B cell (primary cell): ENCODE measurements around the gene XRCC4. TPM values are rescaled to one million over a fixed set of nuclear protein-coding genes. Genes with fewer than 3 reads are reported as not detected.

ENCODE experiments used
- ATAC-seq: fragments of 200-7000 bp; cut with Tn5 transposase; one replicate; pipeline ENCODE4 v1.10.0; 2021; ENCODE audit warnings: low read depth, mild to moderate bottlenecking, moderate number of reproducible peaks, moderate library complexity
- CTCF ChIA-PET: fragments of 350-600 bp; sonication (Branson Sonifier 250); formaldehyde crosslinking; loops from one replicate; lab custom pipeline; 2021; ENCODE audit warnings: antibody characterized with exemption, inconsistent platforms; lab: Charles Lee
- POLR2A ChIA-PET: fragments of 350-600 bp; sonication (Branson Sonifier 250); formaldehyde crosslinking; loops from one replicate; lab custom pipeline; 2021; ENCODE audit warnings: antibody characterized with exemption; lab: Charles Lee
- DNase-seq: peaks from one replicate; pipeline ENCODE4 v3.0.0; 2013
- H2AFZ ChIP-seq: 2 replicates; pipeline ENCODE4 v1.6.1; 2012; ENCODE audit warnings: mild to moderate bottlenecking, low read depth, low read length; ENCODE audit not compliant: insufficient read depth, poor library complexity, severe bottlenecking
- H3K27ac ChIP-seq, 2 donors: 1 replicate in 1 of 2; 2 replicates in 1 of 2; pipeline ENCODE4 v1.5.1; 2012 to 2013; ENCODE audit warnings: low read length in 2 of 2, mild to moderate bottlenecking in 2 of 2, moderate library complexity in 1 of 2
- H3K27me3 ChIP-seq, 4 experiments: fragments of 200-600 bp in 1 of 4; sonication (generic) in 1 of 4; replicated peaks in 1 of 4; 1 replicate in 2 of 4; 2 replicates in 2 of 4; pipeline versions ENCODE4 v1.6.1 to v1.7.0; 2013 to 2016; ENCODE audit warnings: low read length in 3 of 4, mild to moderate bottlenecking in 2 of 4, mixed read lengths in 1 of 4, moderate library complexity in 1 of 4; ENCODE audit not compliant: insufficient read depth in 4 of 4, control insufficient read depth in 3 of 4; ENCODE audit errors: control extremely low read depth in 1 of 4
- H3K36me3 ChIP-seq, 2 experiments: replicated peaks in 1 of 2; 1 replicate in 1 of 2; 2 replicates in 1 of 2; pipeline versions ENCODE4 v1.6.1 to v1.7.1; 2013; ENCODE audit warnings: low read length in 1 of 2; ENCODE audit not compliant: insufficient read depth in 2 of 2, control insufficient read depth in 1 of 2; ENCODE audit errors: control extremely low read depth in 1 of 2, extremely low read depth in 1 of 2
- H3K4me1 ChIP-seq, 2 donors: fragments of 200-600 bp in 1 of 2; sonication (generic) in 1 of 2; 1 replicate in 1 of 2; 2 replicates in 1 of 2; pipeline versions ENCODE4 v1.5.1 to v1.6.1; 2013 to 2017; ENCODE audit warnings: low read length in 2 of 2; ENCODE audit not compliant: control insufficient read depth in 2 of 2, insufficient read depth in 2 of 2
- H3K4me2 ChIP-seq: replicated peaks from 2 replicates; pipeline ENCODE3; 2012; ENCODE audit warnings: mild to moderate bottlenecking, low read depth, low read length; ENCODE audit not compliant: poor library complexity, severe bottlenecking
- H3K4me3 ChIP-seq, 5 experiments: fragments of 200-600 bp in 1 of 5; sonication (generic) in 1 of 5; 1 replicate in 3 of 5; 2 replicates in 2 of 5; pipeline versions ENCODE4 v1.5.1 to v1.7.0; 2011 to 2016; ENCODE audit warnings: low read length in 4 of 5, mild to moderate bottlenecking in 4 of 5, low read depth in 2 of 5, control low read depth in 1 of 5, moderate library complexity in 1 of 5; ENCODE audit not compliant: insufficient read depth in 1 of 5; ENCODE audit errors: control extremely low read depth in 1 of 5, extremely low read depth in 1 of 5
- H3K79me2 ChIP-seq: fragments of 200-600 bp; sonication (generic); one replicate; pipeline ENCODE4 v1.6.0; 2016; ENCODE audit warnings: low read length; ENCODE audit not compliant: control insufficient read depth, insufficient read depth
- H3K9ac ChIP-seq: fragments of 200-600 bp; sonication (generic); 2 replicates; pipeline ENCODE4 v1.6.1; 2017; ENCODE audit warnings: mild to moderate bottlenecking, low read length, moderate library complexity
- H3K9me3 ChIP-seq, 3 donors: one replicate each; pipeline versions ENCODE4 v1.6.1 to v1.7.1; 2013; ENCODE audit warnings: low read length in 2 of 3; ENCODE audit not compliant: control insufficient read depth in 2 of 3, insufficient read depth in 1 of 3; ENCODE audit errors: control extremely low read depth in 1 of 3
- H4K20me1 ChIP-seq: 2 replicates; pipeline ENCODE4 v1.6.0; 2012; ENCODE audit warnings: mild to moderate bottlenecking, low read length; ENCODE audit not compliant: insufficient read depth, control insufficient read depth, poor library complexity, severe bottlenecking
- H3K27ac Mint-ChIP-seq: one replicate; pipeline ENCODE4 v1.8.0; 2021; ENCODE audit warnings: mixed read lengths
- H3K27me3 Mint-ChIP-seq: one replicate; pipeline ENCODE4 v1.8.0; 2021; ENCODE audit warnings: mixed read lengths
- H3K4me1 Mint-ChIP-seq: one replicate; pipeline ENCODE4 v1.8.0; 2021; ENCODE audit warnings: mixed read lengths
- H3K4me3 Mint-ChIP-seq: one replicate; pipeline ENCODE4 v1.8.0; 2021; ENCODE audit warnings: mixed read lengths
- H3K9me3 Mint-ChIP-seq: one replicate; pipeline ENCODE4 v1.8.0; 2022; ENCODE audit warnings: mixed read lengths; ENCODE audit not compliant: insufficient read depth
- EZH2 ChIP-seq: IDR thresholded peaks from 2 replicates; pipeline ENCODE4 v1.6.1; 2012; ENCODE audit warnings: borderline replicate concordance, low read depth, mild to moderate bottlenecking, moderate library complexity, low read length; ENCODE audit not compliant: insufficient read depth, poor library complexity, severe bottlenecking
- WGBS: methylation state at CpG from one replicate; pipeline ENCODE4 v1.1.5; 2013; ENCODE audit warnings: missing lambda C conversion rate; ENCODE audit not compliant: insufficient coverage; 5-methylcytosine and 5-hydroxymethylcytosine counted together
- intact Hi-C: fragments of 100-400 bp; cut with micrococcal nuclease; formaldehyde crosslinking; loops from one replicate; pipeline ENCODE4 v1.10.0; 2022
- polyA plus RNA-seq: library from polyadenylated mRNA; depleted of rRNA; stranded (reverse); fragments of >200 nt; gene quantifications from 2 replicates; pipeline ENCODE4 v1.2.3, GENCODE V29; 2012
- total RNA-seq, 2 donors: library from RNA; stranded (reverse); fragments of 120-200 nt in 1 of 2; gene quantifications; 1 replicate in 1 of 2; 2 replicates in 1 of 2; pipeline versions ENCODE4 v1.2.3 to v1.2.4, GENCODE V29; 2013 to 2022
- TF ChIP-seq, protein P1 (sequence below): fragments of 200-600 bp; IDR thresholded peaks from one replicate; pipeline ENCODE4 v1.8.0; 2022; ENCODE audit warnings: antibody characterized with exemption, mild to moderate bottlenecking

Gene XRCC4
- total and polyA plus RNA-seq, 2 donors (not counting 1 experiment from before 2014, with no cell fraction given) = 1.3 to 7.7 TPM

DNA sequence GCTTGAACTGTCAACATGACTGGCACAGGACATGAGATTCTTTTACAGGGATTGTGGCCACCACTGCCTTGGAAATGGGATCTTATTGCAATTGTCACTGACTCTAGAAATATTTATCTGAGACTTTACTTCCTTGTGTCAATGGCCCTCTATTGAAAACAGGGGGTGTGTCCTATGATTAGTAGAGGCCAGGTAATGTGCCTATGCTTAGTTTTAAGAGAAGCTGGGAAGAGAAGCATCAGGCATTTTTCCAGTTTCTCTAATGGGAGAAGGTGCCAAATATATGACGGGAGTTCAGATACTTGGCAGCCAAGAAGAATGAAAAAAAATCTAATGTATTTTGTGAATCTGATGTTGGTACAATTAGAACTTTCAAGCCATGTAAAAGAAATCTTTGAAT, 320.3 kb downstream of the XRCC4 start:
- WGBS = 100% methylated on average over 1 of the region's 1 CpG
- Mint-ChIP-seq H3K27me3 (no peaks in the 10 kb centered on the region), H3K4me1 (no peaks in the 10 kb centered on the region), H3K27ac (no peak overlapping the region), H3K9me3 (peaks cover 2% of the 10 kb centered on the region), H3K4me3 (no peak overlapping the region)
- ChIA-PET CTCF (interaction anchor here (0.6 kb wide), 1 partner anchor 32 kb away, joined by 3 read pairs; no protein-coding TSS in a partner anchor), POLR2A (no interaction called here)
- H3K4me2 ChIP-seq = no peak overlapping the region
- no peaks in the 10 kb centered on the region for H3K27me3 ChIP-seq
- no peak overlapping the region for H3K4me3 ChIP-seq
- ATAC-seq (no peak), DNase-seq (no peak)
- no peaks in the 10 kb centered on the region for H3K4me1 ChIP-seq
- H4K20me1 ChIP-seq = no peaks in the 10 kb centered on the region
- H3K9me3 ChIP-seq = no peaks in the 10 kb centered on the region
- intact Hi-C loops = no loop called here
- no peaks in the 10 kb centered on the region for H3K36me3 ChIP-seq
- TF ChIP-seq, protein P1, sequence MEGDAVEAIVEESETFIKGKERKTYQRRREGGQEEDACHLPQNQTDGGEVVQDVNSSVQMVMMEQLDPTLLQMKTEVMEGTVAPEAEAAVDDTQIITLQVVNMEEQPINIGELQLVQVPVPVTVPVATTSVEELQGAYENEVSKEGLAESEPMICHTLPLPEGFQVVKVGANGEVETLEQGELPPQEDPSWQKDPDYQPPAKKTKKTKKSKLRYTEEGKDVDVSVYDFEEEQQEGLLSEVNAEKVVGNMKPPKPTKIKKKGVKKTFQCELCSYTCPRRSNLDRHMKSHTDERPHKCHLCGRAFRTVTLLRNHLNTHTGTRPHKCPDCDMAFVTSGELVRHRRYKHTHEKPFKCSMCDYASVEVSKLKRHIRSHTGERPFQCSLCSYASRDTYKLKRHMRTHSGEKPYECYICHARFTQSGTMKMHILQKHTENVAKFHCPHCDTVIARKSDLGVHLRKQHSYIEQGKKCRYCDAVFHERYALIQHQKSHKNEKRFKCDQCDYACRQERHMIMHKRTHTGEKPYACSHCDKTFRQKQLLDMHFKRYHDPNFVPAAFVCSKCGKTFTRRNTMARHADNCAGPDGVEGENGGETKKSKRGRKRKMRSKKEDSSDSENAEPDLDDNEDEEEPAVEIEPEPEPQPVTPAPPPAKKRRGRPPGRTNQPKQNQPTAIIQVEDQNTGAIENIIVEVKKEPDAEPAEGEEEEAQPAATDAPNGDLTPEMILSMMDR = no peak
- no peak for TF ChIP-seq EZH2
- H3K9ac ChIP-seq = no peak overlapping the region
- no peak overlapping the region for H2AFZ ChIP-seq
- no peaks in the 10 kb centered on the region for H3K79me2 ChIP-seq
- H3K27ac ChIP-seq = no peak overlapping the region

DNA sequence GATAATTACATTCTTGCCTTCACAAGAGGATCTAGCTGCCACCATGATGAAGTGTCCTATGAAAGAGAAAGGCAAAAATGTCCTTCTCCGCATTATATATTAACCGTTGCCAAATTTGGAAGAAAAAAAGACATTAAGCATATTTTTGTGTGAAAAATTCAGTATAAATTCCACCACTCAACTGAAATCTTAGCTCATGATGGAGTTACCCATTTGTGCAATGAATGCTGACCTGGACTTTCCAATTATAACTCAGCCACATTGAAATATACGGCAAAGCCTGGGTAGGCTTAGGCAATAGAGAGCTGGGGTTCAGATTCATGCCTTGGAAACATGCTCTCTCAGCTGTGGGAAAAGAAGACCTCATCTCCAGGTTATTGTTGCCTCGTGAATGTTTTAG, 322.9 kb downstream of the XRCC4 start:
- CTCF ChIA-PET = no interaction called here
- DNase-seq (no peak), ATAC-seq (no peak)
- Histone ChIP-seq H2AFZ (no peak overlapping the region), H4K20me1 (no peaks in the 10 kb centered on the region), H3K27ac (no peak overlapping the region), H3K4me2 (no peak overlapping the region), H3K36me3 (no peaks in the 10 kb centered on the region), H3K79me2 (no peaks in the 10 kb centered on the region), H3K4me3 (no peak overlapping the region), H3K4me1 (no peaks in the 10 kb centered on the region), H3K9ac (no peak overlapping the region), H3K27me3 (no peaks in the 10 kb centered on the region), H3K9me3 (no peaks in the 10 kb centered on the region)
- no CpG with 5 or more reads among the region's 4 CpGs for WGBS
- Mint-ChIP-seq H3K4me1 (no peaks in the 10 kb centered on the region), H3K27me3 (no peaks in the 10 kb centered on the region), H3K27ac (no peak overlapping the region), H3K4me3 (no peak overlapping the region), H3K9me3 (peaks cover 2% of the 10 kb centered on the region)
- intact Hi-C loops = no loop called here
- no peak for TF ChIP-seq EZH2
- TF ChIP-seq, protein P1 = no peak
- POLR2A ChIA-PET = no interaction called here
